Erythroblast (primary cell): ENCODE measurements around the gene TBC1D28.
"Not testable (repeated sequence)": the region's sequence is repeated elsewhere in the genome, so short reads cannot be mapped to it uniquely, and the experiment has no call there.

Source experiments
- GATA1 ChIP-seq: IDR thresholded peaks from 2 replicates; pipeline ENCODE4 v1.6.1; 2011; ENCODE audit warnings: low read depth, mild to moderate bottlenecking, control low read depth, low read length, moderate library complexity
- POLR2A ChIP-seq: IDR thresholded peaks from 2 replicates; pipeline ENCODE4 v1.6.1; 2011; ENCODE audit warnings: mild to moderate bottlenecking, low read length

DNA sequence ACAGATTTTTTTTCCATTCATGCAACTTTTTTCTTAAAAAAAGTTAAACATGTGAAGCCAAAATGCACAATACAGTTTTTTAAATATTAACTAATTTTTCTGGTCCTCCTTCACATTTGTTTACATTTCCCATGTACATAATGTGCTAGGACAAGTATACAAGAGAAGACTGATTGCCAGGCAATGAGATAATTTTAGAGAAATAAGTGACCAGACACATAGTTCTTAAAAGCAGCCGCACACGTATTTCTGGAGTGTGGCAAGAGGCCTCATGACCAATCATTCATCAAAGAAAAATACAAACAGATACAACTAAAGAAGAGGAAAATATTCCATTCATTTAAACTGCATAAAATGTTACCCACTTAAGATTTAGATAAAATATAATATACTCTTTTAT is 22.1 kb upstream of the TBC1D28 start:
- not testable (repeated sequence) for TF ChIP-seq POLR2A, GATA1
